ENCODE data around the gene IL1RAP. TPM values are rescaled to one million over a fixed set of nuclear protein-coding genes. Genes with fewer than 3 reads are reported as not detected.

Gene IL1RAP
- total and polyA plus RNA-seq, 8 donors = 0.76 to 54.8 (median 6.3) TPM; not detected in 2

DNA sequence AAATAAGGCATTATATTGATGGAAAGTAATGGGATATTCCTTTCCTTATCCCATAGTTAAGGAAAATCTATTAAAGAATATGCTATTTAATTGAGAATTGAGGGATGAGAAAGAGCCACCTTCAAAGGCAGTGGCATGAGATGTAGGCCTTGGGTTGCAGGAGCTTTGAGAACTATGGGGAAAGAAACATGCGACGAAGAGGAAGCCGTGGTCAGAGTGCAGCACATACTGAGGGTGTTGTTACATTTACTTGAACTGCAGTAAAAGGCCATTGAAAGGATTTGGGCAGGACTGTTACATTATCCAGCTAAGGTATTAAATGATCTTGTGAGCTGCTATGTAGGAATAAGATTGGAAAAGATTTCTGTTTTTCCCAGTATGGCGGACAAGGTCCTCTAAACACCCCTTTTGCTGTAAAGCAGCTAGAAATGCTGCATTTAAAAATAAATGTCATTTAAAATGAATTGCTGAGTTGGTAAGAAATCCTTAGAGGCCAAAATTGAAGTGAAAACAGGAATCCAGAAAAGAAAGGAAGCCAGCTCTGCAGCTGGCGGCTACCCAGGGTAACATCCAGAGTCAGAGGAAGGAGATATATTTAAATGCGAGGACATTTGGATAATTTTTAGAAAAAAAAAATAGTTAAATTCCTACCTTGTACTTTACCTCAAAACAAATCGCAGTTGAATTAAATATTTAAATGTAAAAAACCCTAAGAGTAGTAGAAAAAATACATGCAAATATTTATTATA, 61.7 kb downstream of the IL1RAP start:
- peaks cover 0 to under 1% (median under 1%) of the 10 kb centered on the region in 4 donors for H3K4me1 ChIP-seq
- H3K4me3 ChIP-seq = no peak overlapping the region
- no peaks in the 10 kb centered on the region for H3K36me3 ChIP-seq
- intact Hi-C loops (cut with DNase I; ENCODE audit: low total_unique reads) = no loop called here
- no peak overlapping the region for H3K27ac ChIP-seq
- DNase-seq = no peak
- 80 to 95% (median 91%) methylated on average over 7 of the region's 7 CpGs for WGBS, 5 donors
- no peaks in the 10 kb centered on the region for H3K27me3 ChIP-seq
- H3K9me3 ChIP-seq = no peaks in the 10 kb centered on the region
- TF ChIP-seq POLR2AphosphoS5 (IDR thresholded peaks at IDR 0.05) (no peak), POLR2A (IDR thresholded peaks at IDR 0.05) (no peak), EP300 (IDR thresholded peaks at IDR 0.05) (no peak)
- TF ChIP-seq, protein P1, sequence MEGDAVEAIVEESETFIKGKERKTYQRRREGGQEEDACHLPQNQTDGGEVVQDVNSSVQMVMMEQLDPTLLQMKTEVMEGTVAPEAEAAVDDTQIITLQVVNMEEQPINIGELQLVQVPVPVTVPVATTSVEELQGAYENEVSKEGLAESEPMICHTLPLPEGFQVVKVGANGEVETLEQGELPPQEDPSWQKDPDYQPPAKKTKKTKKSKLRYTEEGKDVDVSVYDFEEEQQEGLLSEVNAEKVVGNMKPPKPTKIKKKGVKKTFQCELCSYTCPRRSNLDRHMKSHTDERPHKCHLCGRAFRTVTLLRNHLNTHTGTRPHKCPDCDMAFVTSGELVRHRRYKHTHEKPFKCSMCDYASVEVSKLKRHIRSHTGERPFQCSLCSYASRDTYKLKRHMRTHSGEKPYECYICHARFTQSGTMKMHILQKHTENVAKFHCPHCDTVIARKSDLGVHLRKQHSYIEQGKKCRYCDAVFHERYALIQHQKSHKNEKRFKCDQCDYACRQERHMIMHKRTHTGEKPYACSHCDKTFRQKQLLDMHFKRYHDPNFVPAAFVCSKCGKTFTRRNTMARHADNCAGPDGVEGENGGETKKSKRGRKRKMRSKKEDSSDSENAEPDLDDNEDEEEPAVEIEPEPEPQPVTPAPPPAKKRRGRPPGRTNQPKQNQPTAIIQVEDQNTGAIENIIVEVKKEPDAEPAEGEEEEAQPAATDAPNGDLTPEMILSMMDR (IDR thresholded peaks at IDR 0.05) = no peak

DNA sequence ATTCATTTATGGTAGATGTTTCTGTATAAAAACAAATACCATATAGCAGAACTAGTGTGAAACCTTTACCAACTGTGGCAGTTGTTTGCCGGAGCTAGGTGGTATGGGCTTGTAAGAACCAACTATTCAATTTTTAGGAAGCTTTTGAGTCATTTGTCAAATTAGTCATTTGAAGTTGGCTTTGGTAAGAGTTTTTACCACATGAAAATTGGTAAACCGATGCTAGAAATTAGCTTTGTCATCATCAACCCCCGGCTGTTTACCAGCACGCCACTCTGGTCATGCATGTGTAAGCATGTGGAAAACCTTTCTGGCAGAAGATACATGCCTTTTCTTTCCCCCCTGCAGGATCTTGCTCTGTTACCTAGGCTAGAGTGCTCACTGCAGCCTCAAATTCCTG, 63.3 kb downstream of the IL1RAP start:
- TF ChIP-seq, protein P1 (IDR thresholded peaks at IDR 0.05) = no peak
- no peak for TF ChIP-seq POLR2A (IDR thresholded peaks at IDR 0.05)
- TF ChIP-seq EP300 (IDR thresholded peaks at IDR 0.05) = no peak
- no peak for TF ChIP-seq POLR2AphosphoS5 (IDR thresholded peaks at IDR 0.05)
- Histone ChIP-seq H3K36me3 (no peaks in the 10 kb centered on the region), H3K27ac (no peak overlapping the region), H3K27me3 (no peaks in the 10 kb centered on the region), H3K9me3 (no peaks in the 10 kb centered on the region), H3K4me1 (peaks cover 0 to 12% (median 4%) of the 10 kb centered on the region in 4 donors), H3K4me3 (no peak overlapping the region)
- intact Hi-C loops (cut with DNase I; ENCODE audit: low total_unique reads) = no loop called here
- 86 to 93% (median 92%) methylated on average over 4 of the region's 4 CpGs for WGBS, 5 donors
- no peak for DNase-seq

DNA sequence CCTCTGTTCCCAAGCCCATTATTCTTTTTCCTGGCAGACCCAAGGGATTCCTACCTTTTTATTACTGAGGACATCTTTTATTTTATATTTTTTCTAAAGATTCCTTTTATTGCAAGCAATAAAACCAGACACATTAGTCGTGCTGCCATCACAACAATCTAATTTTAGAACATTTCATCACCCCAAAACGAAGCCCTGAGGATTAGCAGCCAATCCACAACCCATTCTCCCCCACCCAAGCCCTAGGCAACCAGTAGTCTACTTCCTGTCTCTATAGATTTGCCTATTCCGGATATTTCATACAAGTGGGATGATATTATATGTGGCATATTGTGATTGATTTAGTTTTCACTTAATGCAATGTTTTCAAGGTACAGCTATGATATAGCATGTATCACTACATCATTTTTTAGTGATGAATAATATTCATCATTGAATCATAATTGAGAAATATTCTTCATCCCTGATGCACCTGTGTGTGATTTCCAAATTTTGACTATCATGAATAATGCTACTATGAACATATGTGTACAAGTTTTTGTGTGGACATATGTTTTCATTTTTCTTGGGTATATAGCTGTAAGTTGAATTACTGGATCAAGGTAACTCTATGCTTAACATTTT, 65.7 kb downstream of the IL1RAP start:
- H3K4me3 ChIP-seq = no peak overlapping the region
- TF ChIP-seq POLR2A (IDR thresholded peaks at IDR 0.05) = no peak
- TF ChIP-seq EP300 (IDR thresholded peaks at IDR 0.05) = no peak
- TF ChIP-seq POLR2AphosphoS5 (IDR thresholded peaks at IDR 0.05) = no peak
- TF ChIP-seq, protein P1 (IDR thresholded peaks at IDR 0.05) = no peak
- no peak for DNase-seq
- no peak overlapping the region for H3K27ac ChIP-seq
- intact Hi-C loops (cut with DNase I; ENCODE audit: low total_unique reads) = no loop called here
- H3K4me1 ChIP-seq = peaks cover 0 to 12% (median 4%) of the 10 kb centered on the region in 4 donors
- no peaks in the 10 kb centered on the region for H3K36me3 ChIP-seq
- 73 to 86% (median 78%) methylated on average over 3 of the region's 3 CpGs for WGBS, 5 donors
- no peaks in the 10 kb centered on the region for H3K9me3 ChIP-seq
- H3K27me3 ChIP-seq = no peaks in the 10 kb centered on the region

DNA sequence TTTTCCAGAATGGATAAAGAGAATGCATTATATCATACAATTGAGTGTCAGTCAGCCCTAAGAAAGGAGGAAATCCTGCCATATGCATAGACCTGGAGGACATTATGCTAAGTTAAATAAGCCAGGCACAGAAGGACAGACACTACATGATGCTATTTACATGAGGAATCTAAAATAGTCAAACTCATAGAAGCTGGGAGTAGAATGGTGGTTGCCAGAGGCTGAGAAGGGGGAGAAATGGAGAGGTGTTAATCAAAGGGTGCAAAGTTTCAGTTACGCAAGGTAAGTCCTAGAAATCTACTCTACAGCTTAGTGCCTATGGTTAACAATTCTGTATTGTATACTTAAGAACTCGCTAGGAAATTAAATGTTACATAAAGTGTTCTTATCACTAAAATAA, 66.5 kb downstream of the IL1RAP start:
- TF ChIP-seq POLR2A (IDR thresholded peaks at IDR 0.05) (no peak), EP300 (IDR thresholded peaks at IDR 0.05) (no peak)
- TF ChIP-seq, protein P1 (IDR thresholded peaks at IDR 0.05) = no peak
- intact Hi-C loops (cut with DNase I; ENCODE audit: low total_unique reads) = no loop called here
- 56 to 71% (median 63%) methylated on average over 2 of the region's 2 CpGs for WGBS, 5 donors

More for the DNA sequence above, 66.5 kb downstream of the IL1RAP start:
- Histone ChIP-seq H3K27ac (no peak overlapping the region), H3K4me3 (no peak overlapping the region), H3K9me3 (no peaks in the 10 kb centered on the region), H3K36me3 (no peaks in the 10 kb centered on the region), H3K27me3 (no peaks in the 10 kb centered on the region), H3K4me1 (peaks cover 0 to 12% (median 4%) of the 10 kb centered on the region in 4 donors)
- no peak for DNase-seq
